DMS 273 treated with DMSO at 0.1 percent for 48 hours (cell line): ENCODE measurements around the gene ITM2B.

Experiments
- DNase-seq: peaks from one replicate; lab custom pipeline; 2025; lab: John Stamatoyannopoulos, UW

ITM2B gene

GRCh38 chr13:48304143-48304876 is 71.3 kb downstream of the ITM2B start:
- DNase-seq, result no peak

- DNase-seq, result no peak
Observed at GRCh38 chr13:48311223-48311622, 78.2 kb downstream of the ITM2B start.

GRCh38 chr13:48315969-48316650 is 83.1 kb downstream of the ITM2B start:
- no peak for DNase-seq

- no peak for DNase-seq
Observed at GRCh38 chr13:48316826-48317510, 84.0 kb downstream of the ITM2B start.

- DNase-seq, result no peak
Observed at GRCh38 chr13:48317511-48318376, 84.7 kb downstream of the ITM2B start.

GRCh38 chr13:48318377-48318811 is 85.4 kb downstream of the ITM2B start:
- DNase-seq, result no peak

- no peak for DNase-seq
Observed at GRCh38 chr13:48318821-48319511, 86.0 kb downstream of the ITM2B start.
